ENCODE data around the gene ESRRA.

ESRRA gene

GRCh38 chr11:64285885-64286800 is 19.2 kb upstream of the ESRRA start:
- H3K27ac ChIP-seq, result peak overlapping the region; percentile 98
- peak; percentile 89 for TF ChIP-seq CTCF (conservative IDR thresholded peaks at IDR 0.05)

GRCh38 chr11:64286801-64287159 is 18.5 kb upstream of the ESRRA start:
- no peak for TF ChIP-seq CTCF (conservative IDR thresholded peaks at IDR 0.05)
- H3K27ac ChIP-seq, result peak overlapping the region; percentile 98

GRCh38 chr11:64287676-64288352 is 17.5 kb upstream of the ESRRA start:
- H3K27ac ChIP-seq, result peak overlapping the region; percentile 98; the same call in 1 of the 2 replicates
- TF ChIP-seq CTCF (conservative IDR thresholded peaks at IDR 0.05), result no peak

GRCh38 chr11:64288353-64288750 is 17.0 kb upstream of the ESRRA start:
- TF ChIP-seq CTCF (conservative IDR thresholded peaks at IDR 0.05), result no peak

GRCh38 chr11:64289002-64289564 is 16.2 kb upstream of the ESRRA start:
- no peak for TF ChIP-seq CTCF (conservative IDR thresholded peaks at IDR 0.05)

More at GRCh38 chr11:64288353-64288750, 17.0 kb upstream of the ESRRA start:
- no peak overlapping the region for H3K27ac ChIP-seq

GRCh38 chr11:64290352-64291261 is 14.7 kb upstream of the ESRRA start:
- H3K27ac ChIP-seq, result peak overlapping the region; percentile 36; the same call in 1 of the 2 replicates
- no peak for TF ChIP-seq CTCF (conservative IDR thresholded peaks at IDR 0.05)

More at GRCh38 chr11:64289002-64289564, 16.2 kb upstream of the ESRRA start:
- H3K27ac ChIP-seq, result no peak overlapping the region

All from VCaP (cell line).